Cardiac muscle cell (in vitro differentiated cells and primary cell): ENCODE data around the gene PCDH19. TPM values are rescaled to one million over a fixed set of nuclear protein-coding genes. Genes with fewer than 3 reads are reported as not detected.

Experiments
- DNase-seq, 2 donors: peaks; one replicate each; pipeline versions ENCODE4 v3.0.0 to v3.0.0-alpha.2; 2010 to 2017; ENCODE audit warnings: low read depth in 1 of 2, low spot score in 1 of 2
- H3K27ac ChIP-seq: fragments of 200-600 bp; sonication (generic); 2 replicates; pipeline ENCODE4 v1.5.1; 2016
- H3K27me3 ChIP-seq: fragments of 200-600 bp; sonication (generic); 2 replicates; pipeline ENCODE4 v1.6.0; 2016; ENCODE audit warnings: control low read depth
- H3K36me3 ChIP-seq: fragments of 200-600 bp; sonication (generic); 2 replicates; pipeline ENCODE4 v1.5.1; 2016; ENCODE audit warnings: control low read depth
- H3K4me1 ChIP-seq: fragments of 200-600 bp; sonication (generic); 2 replicates; pipeline ENCODE4 v1.8.1; 2017; ENCODE audit warnings: low read depth, mild to moderate bottlenecking, mixed run types
- H3K4me3 ChIP-seq: fragments of 200-600 bp; sonication (generic); 2 replicates; pipeline ENCODE4 v1.5.1; 2016; ENCODE audit warnings: mild to moderate bottlenecking
- H3K9me3 ChIP-seq: fragments of 200-600 bp; sonication (generic); 2 replicates; pipeline ENCODE4 v1.5.1; 2017; ENCODE audit warnings: low read depth, mild to moderate bottlenecking, control low read depth
- CTCF ChIP-seq: IDR thresholded peaks from 2 replicates; pipeline ENCODE4 v1.5.1; 2012; ENCODE audit warnings: low read depth, mild to moderate bottlenecking, low read length
- polyA plus RNA-seq: library from polyadenylated mRNA; unstranded; fragments of >200 nt; fragmentation: Nextera tagmentation; extraction: Ambion mirVana; gene quantifications from 2 replicates; pipeline ENCODE4 v1.2.1, GENCODE V29; 2016
- total RNA-seq: library from RNA; depleted of rRNA; stranded (reverse); fragments of >200 nt; gene quantifications from 2 replicates; pipeline ENCODE4 v1.2.3, GENCODE V29; 2016

PCDH19 gene
- total and polyA plus RNA-seq, 2 experiments from 2014 or later: 0.60 to 1.7 TPM

- no peak for DNase-seq
- H3K27me3 ChIP-seq: no peaks in the 10 kb centered on the region
- TF ChIP-seq CTCF: no peak
- H3K4me1 ChIP-seq: no peaks in the 10 kb centered on the region
- H3K36me3 ChIP-seq: no peaks in the 10 kb centered on the region
- H3K27ac ChIP-seq: no peak overlapping the region
- H3K4me3 ChIP-seq: no peak overlapping the region
- no peaks in the 10 kb centered on the region for H3K9me3 ChIP-seq
These were observed 144.9 kb downstream of the PCDH19 start for GRCh38 chrX:100265179-100265578.

- TF ChIP-seq CTCF: no peak
- no peak overlapping the region for H3K4me3 ChIP-seq
- no peak overlapping the region for H3K27ac ChIP-seq
- no peaks in the 10 kb centered on the region for H3K9me3 ChIP-seq
- H3K4me1 ChIP-seq: no peaks in the 10 kb centered on the region
- H3K27me3 ChIP-seq: no peaks in the 10 kb centered on the region
- no peak for DNase-seq
- H3K36me3 ChIP-seq: no peaks in the 10 kb centered on the region
These were observed 145.9 kb downstream of the PCDH19 start for GRCh38 chrX:100264200-100264599.

- H3K36me3 ChIP-seq: no peaks in the 10 kb centered on the region
- TF ChIP-seq CTCF: no peak
- H3K27me3 ChIP-seq: no peaks in the 10 kb centered on the region
- H3K9me3 ChIP-seq: no peaks in the 10 kb centered on the region
- no peak for DNase-seq
- no peaks in the 10 kb centered on the region for H3K4me1 ChIP-seq
- no peak overlapping the region for H3K4me3 ChIP-seq
- no peak overlapping the region for H3K27ac ChIP-seq
These were observed 146.4 kb downstream of the PCDH19 start for GRCh38 chrX:100263650-100264049.

DNA sequence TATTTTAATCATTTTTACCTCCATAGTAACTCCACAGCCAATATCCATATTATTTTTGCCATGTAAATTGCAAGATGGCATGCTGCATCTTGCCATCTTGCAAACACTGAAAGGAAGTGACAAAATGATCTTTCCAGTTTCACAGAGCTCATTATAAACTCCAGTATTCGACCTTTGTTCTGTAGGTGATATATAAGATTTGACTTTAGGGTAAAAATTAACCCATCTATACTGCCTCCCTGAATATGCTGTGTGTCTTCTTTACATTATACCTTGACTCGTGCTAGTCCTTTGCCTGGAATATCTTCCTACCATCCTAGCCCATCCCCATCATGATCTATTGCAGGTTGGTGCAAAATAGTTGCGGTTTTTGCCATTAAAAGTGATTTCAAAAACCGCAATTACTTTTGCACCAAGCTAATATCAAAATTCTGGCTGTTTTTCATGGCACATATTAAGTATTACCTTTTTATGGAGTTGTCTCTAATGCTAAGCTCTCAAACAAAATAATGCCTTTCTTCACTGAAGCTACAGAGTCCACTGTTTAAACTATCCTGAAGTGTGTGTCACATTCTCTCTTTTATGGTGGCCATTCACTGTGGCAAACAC is 161.1 kb downstream of the PCDH19 start:
- Histone ChIP-seq H3K36me3 (no peaks in the 10 kb centered on the region), H3K4me1 (no peaks in the 10 kb centered on the region), H3K9me3 (no peaks in the 10 kb centered on the region), H3K27ac (no peak overlapping the region), H3K4me3 (no peak overlapping the region), H3K27me3 (no peaks in the 10 kb centered on the region)
- no peak for DNase-seq
- no peak for TF ChIP-seq CTCF

DNA sequence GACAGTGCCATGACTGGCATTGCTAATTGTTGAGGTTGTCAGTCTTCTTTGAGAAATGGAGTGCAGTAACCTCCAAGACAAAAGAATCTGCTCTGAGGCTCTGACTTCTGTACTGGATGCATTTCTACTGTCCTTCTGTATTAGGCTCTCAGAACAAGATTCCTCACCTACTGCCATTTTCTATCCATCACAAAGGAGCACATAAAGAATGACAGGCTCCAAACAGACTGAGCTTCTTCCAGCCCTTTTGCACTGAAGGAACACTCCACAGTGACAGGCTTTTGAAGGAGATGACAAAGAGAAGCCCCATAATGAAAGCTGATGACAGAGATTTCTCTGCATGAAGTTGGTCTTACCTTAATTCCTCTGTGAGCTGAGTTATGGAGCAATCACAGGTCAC is 162.2 kb downstream of the PCDH19 start:
- Histone ChIP-seq H3K36me3 (no peaks in the 10 kb centered on the region), H3K9me3 (no peaks in the 10 kb centered on the region), H3K27ac (no peak overlapping the region), H3K4me1 (no peaks in the 10 kb centered on the region), H3K27me3 (no peaks in the 10 kb centered on the region), H3K4me3 (no peak overlapping the region)
- no peak for TF ChIP-seq CTCF
- no peak for DNase-seq
